GM23338 (cell line): ENCODE measurements around the gene KPNA6.

Experiments used
- EZH2 ChIP-seq: fragments of 200-600 bp; sonication (generic); IDR thresholded peaks from one replicate; pipeline ENCODE4 v1.8.0; 2017; ENCODE audit warnings: antibody characterized with exemption, mild to moderate bottlenecking, low read depth; ENCODE audit not compliant: unreplicated experiment
- NANOG ChIP-seq: IDR thresholded peaks from 2 replicates; pipeline ENCODE4 v1.6.1; 2016; ENCODE audit warnings: antibody characterized with exemption, borderline replicate concordance
- POLR2AphosphoS5 ChIP-seq: IDR thresholded peaks from 2 replicates; pipeline ENCODE4 v1.6.1; 2016; ENCODE audit warnings: antibody characterized with exemption, low read depth
- TF ChIP-seq, protein P1 (sequence below), 2 experiments: fragments of 200-600 bp in 1 of 2; sonication (generic) in 1 of 2; conservative IDR thresholded peaks; 2 replicates each; pipeline versions ENCODE4 v1.5.1 to v1.6.1; 2016 to 2017; ENCODE audit warnings: antibody characterized with exemption in 2 of 2, low read depth in 2 of 2, mild to moderate bottlenecking in 2 of 2, moderate library complexity in 1 of 2

DNA sequence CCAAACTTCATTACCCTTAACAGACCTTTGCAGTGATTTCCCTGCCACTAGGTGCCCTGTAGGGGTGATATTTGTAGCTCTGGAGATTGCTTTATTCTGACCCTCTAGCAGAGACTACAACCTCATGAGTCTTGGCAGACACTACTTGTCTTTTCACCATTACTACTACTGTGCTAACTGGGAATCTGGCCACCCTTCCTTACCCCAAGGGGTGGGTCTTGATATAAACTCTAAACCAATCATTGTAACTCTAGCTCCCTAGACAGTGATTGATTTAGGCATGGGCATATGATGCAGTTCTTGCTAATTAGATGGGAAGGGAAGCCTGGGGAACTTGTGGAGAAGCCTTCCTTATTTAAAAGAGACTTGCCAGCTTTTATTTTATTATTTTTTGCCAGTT is 3.9 kb downstream of the KPNA6 start:
- TF ChIP-seq, protein P1, sequence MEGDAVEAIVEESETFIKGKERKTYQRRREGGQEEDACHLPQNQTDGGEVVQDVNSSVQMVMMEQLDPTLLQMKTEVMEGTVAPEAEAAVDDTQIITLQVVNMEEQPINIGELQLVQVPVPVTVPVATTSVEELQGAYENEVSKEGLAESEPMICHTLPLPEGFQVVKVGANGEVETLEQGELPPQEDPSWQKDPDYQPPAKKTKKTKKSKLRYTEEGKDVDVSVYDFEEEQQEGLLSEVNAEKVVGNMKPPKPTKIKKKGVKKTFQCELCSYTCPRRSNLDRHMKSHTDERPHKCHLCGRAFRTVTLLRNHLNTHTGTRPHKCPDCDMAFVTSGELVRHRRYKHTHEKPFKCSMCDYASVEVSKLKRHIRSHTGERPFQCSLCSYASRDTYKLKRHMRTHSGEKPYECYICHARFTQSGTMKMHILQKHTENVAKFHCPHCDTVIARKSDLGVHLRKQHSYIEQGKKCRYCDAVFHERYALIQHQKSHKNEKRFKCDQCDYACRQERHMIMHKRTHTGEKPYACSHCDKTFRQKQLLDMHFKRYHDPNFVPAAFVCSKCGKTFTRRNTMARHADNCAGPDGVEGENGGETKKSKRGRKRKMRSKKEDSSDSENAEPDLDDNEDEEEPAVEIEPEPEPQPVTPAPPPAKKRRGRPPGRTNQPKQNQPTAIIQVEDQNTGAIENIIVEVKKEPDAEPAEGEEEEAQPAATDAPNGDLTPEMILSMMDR (conservative IDR thresholded peaks at IDR 0.05; ENCODE audit: low read depth in 2 of 2): no peak
- TF ChIP-seq NANOG (no peak), POLR2AphosphoS5 (no peak), EZH2 (no peak)
